Astrocyte (in vitro differentiated cells and primary cell): ENCODE measurements around the gene SMAD3. TPM values are rescaled to one million over a fixed set of nuclear protein-coding genes. Genes with fewer than 3 reads are reported as not detected.
A peak's percentile ranks its signal among the peaks of the same experiment; 100 is the strongest.

Experiments used
- DNase-seq: peaks from one replicate; pipeline ENCODE4 v3.0.0-alpha.2; 2010; ENCODE audit warnings: low read depth
- FAIRE-seq: peaks from 2 replicates; lab custom pipeline; 2011; peaks lifted over from hg19 to GRCh38; lab: Jason Lieb, UNC
- H2AFZ ChIP-seq: 2 replicates; pipeline ENCODE4 v1.6.0; 2012; ENCODE audit warnings: low read depth, low read length, inconsistent platforms
- H3K27ac ChIP-seq: 2 replicates; pipeline ENCODE4 v1.5.1; 2011; ENCODE audit warnings: low read depth, low read length, inconsistent platforms
- H3K27me3 ChIP-seq: 2 replicates; pipeline ENCODE4 v1.6.0; 2011; ENCODE audit warnings: low read length, inconsistent platforms; ENCODE audit not compliant: insufficient read depth
- H3K36me3 ChIP-seq: 2 replicates; pipeline ENCODE4 v1.5.1; 2011; ENCODE audit warnings: low read length, inconsistent platforms; ENCODE audit not compliant: insufficient read depth
- H3K4me1 ChIP-seq: 2 replicates; pipeline ENCODE4 v1.5.1; 2011; ENCODE audit warnings: low read length, inconsistent platforms; ENCODE audit not compliant: insufficient read depth
- H3K4me2 ChIP-seq: 2 replicates; pipeline ENCODE4 v1.6.0; 2012; ENCODE audit warnings: low read length, inconsistent platforms
- H3K4me3 ChIP-seq: 2 replicates; pipeline ENCODE4 v1.5.1; 2011; ENCODE audit warnings: low read depth, mild to moderate bottlenecking, low read length, inconsistent platforms; ENCODE audit not compliant: insufficient read depth
- H3K79me2 ChIP-seq: 2 replicates; pipeline ENCODE4 v1.6.0; 2012; ENCODE audit warnings: mild to moderate bottlenecking, low read length, inconsistent platforms; ENCODE audit not compliant: insufficient read depth
- H3K9ac ChIP-seq: 2 replicates; pipeline ENCODE4 v1.6.0; 2012; ENCODE audit warnings: mild to moderate bottlenecking, low read length, inconsistent platforms
- H3K9me3 ChIP-seq: 2 replicates; pipeline ENCODE4 v1.5.1; 2012; ENCODE audit warnings: low read depth, mild to moderate bottlenecking, low read length, inconsistent platforms; ENCODE audit not compliant: insufficient read depth
- H4K20me1 ChIP-seq: 2 replicates; pipeline ENCODE4 v1.6.0; 2012; ENCODE audit warnings: low read length, inconsistent platforms; ENCODE audit not compliant: insufficient read depth
- H3K27ac Mint-ChIP-seq: one replicate; pipeline ENCODE4 v1.8.0; 2021; ENCODE audit warnings: mild to moderate bottlenecking, mixed read lengths; ENCODE audit not compliant: unreplicated experiment
- H3K27me3 Mint-ChIP-seq: one replicate; pipeline ENCODE4 v1.8.0; 2021; ENCODE audit warnings: low read depth, mixed read lengths; ENCODE audit not compliant: unreplicated experiment
- H3K36me3 Mint-ChIP-seq: one replicate; pipeline ENCODE4 v1.8.0; 2021; ENCODE audit warnings: low read depth, mixed read lengths; ENCODE audit not compliant: unreplicated experiment
- H3K4me1 Mint-ChIP-seq: one replicate; pipeline ENCODE4 v1.8.0; 2021; ENCODE audit warnings: low read depth, mixed read lengths; ENCODE audit not compliant: unreplicated experiment
- H3K4me3 Mint-ChIP-seq: one replicate; pipeline ENCODE4 v1.8.0; 2021; ENCODE audit warnings: mild to moderate bottlenecking, moderate library complexity, mixed read lengths; ENCODE audit not compliant: unreplicated experiment
- H3K9me3 Mint-ChIP-seq: one replicate; pipeline ENCODE4 v1.8.0; 2021; ENCODE audit warnings: mild to moderate bottlenecking, mixed read lengths; ENCODE audit not compliant: unreplicated experiment
- CTCF ChIP-seq: IDR thresholded peaks from 2 replicates; pipeline ENCODE4 v1.5.1; 2011; ENCODE audit warnings: low read depth, mild to moderate bottlenecking, inconsistent platforms, low read length, moderate library complexity; ENCODE audit not compliant: insufficient read depth
- EZH2 ChIP-seq: IDR thresholded peaks from 2 replicates; pipeline ENCODE4 v1.6.1; 2012; ENCODE audit warnings: mild to moderate bottlenecking, low read length, inconsistent platforms; ENCODE audit not compliant: insufficient read depth
- total RNA-seq: library from RNA; stranded (reverse); gene quantifications from 2 replicates; pipeline ENCODE4 v1.2.1, GENCODE V29; 2021

Gene SMAD3
- total RNA-seq, 1 donor from 2014 or later: 78.0 TPM

- no peaks in the 10 kb centered on the region for H3K27me3 ChIP-seq
- Mint-ChIP-seq H3K27ac (peak overlapping the region; percentile 100), H3K4me1 (peaks cover 46% of the 10 kb centered on the region), H3K4me3 (peak overlapping the region; percentile 22), H3K27me3 (peaks cover 3% of the 10 kb centered on the region), H3K9me3 (no peaks in the 10 kb centered on the region), H3K36me3 (no peaks in the 10 kb centered on the region)
- DNase-seq (peak; percentile 87), FAIRE-seq (peak; percentile 37)
- H3K27ac ChIP-seq: peak overlapping the region; percentile 97
- no peaks in the 10 kb centered on the region for H3K79me2 ChIP-seq
- peak overlapping the region; percentile 14 for H2AFZ ChIP-seq
- peak overlapping the region; percentile 12 for H3K4me3 ChIP-seq
- peak overlapping the region; percentile 68 for H3K4me2 ChIP-seq
- H3K9ac ChIP-seq: peak overlapping the region; percentile 82
- H3K9me3 ChIP-seq: no peaks in the 10 kb centered on the region
- H4K20me1 ChIP-seq: no peaks in the 10 kb centered on the region
- no peaks in the 10 kb centered on the region for H3K36me3 ChIP-seq
- peaks cover 46% of the 10 kb centered on the region for H3K4me1 ChIP-seq
- TF ChIP-seq CTCF: no peak
- TF ChIP-seq EZH2: no peak
These were observed 16.8 kb upstream of the SMAD3 start for GRCh38 chr15:67048281-67049279.

- Histone ChIP-seq H2AFZ (no peak overlapping the region), H3K27ac (peak overlapping the region; percentile 97), H4K20me1 (no peaks in the 10 kb centered on the region), H3K4me1 (peaks cover 39% of the 10 kb centered on the region), H3K4me2 (peak overlapping the region; percentile 68), H3K27me3 (no peaks in the 10 kb centered on the region), H3K9ac (peak overlapping the region; percentile 82), H3K36me3 (no peaks in the 10 kb centered on the region), H3K9me3 (no peaks in the 10 kb centered on the region), H3K4me3 (no peak overlapping the region), H3K79me2 (no peaks in the 10 kb centered on the region)
- Mint-ChIP-seq H3K4me1 (peaks cover 41% of the 10 kb centered on the region), H3K27ac (peak overlapping the region; percentile 100), H3K36me3 (no peaks in the 10 kb centered on the region), H3K4me3 (peak overlapping the region; percentile 22), H3K9me3 (no peaks in the 10 kb centered on the region), H3K27me3 (peaks cover 5% of the 10 kb centered on the region)
- DNase-seq (peak; percentile 96), FAIRE-seq (peak; percentile 17)
- no peak for TF ChIP-seq EZH2
- TF ChIP-seq CTCF: no peak
These were observed 15.9 kb upstream of the SMAD3 start for GRCh38 chr15:67049351-67050044.
